BJ (cell line): ENCODE data around the gene GTPBP4. TPM values are rescaled to one million over a fixed set of nuclear protein-coding genes. Genes with fewer than 3 reads are reported as not detected.
"Not testable (repeated sequence)": the region's sequence is repeated elsewhere in the genome, so short reads cannot be mapped to it uniquely, and the experiment has no call there.

Source experiments
- CTCF ChIA-PET: fragments of 350-600 bp; formaldehyde crosslinking; extraction: SDS; loops from one replicate; lab custom pipeline; 2021; ENCODE audit warnings: antibody characterized with exemption, inconsistent platforms; lab: Yijun Ruan, JAX
- POLR2A ChIA-PET: fragments of 300-600 bp; sonication (Branson Sonifier 250); formaldehyde crosslinking; extraction: SDS; loops from one replicate; lab custom pipeline; 2021; ENCODE audit warnings: antibody characterized with exemption; lab: Charles Lee
- DNase-seq: peaks from one replicate; pipeline ENCODE4 v3.0.0-alpha.2; 2011; ENCODE audit warnings: low read depth
- H3K27me3 ChIP-seq: 2 replicates; pipeline ENCODE4 v1.6.0; 2011; ENCODE audit warnings: low read length; ENCODE audit not compliant: control insufficient read depth, insufficient read depth
- H3K36me3 ChIP-seq: 2 replicates; pipeline ENCODE4 v1.5.1; 2011; ENCODE audit warnings: low read length; ENCODE audit not compliant: control insufficient read depth, insufficient read depth
- H3K4me3 ChIP-seq: 2 replicates; pipeline ENCODE4 v1.5.1; 2011; ENCODE audit warnings: low read depth, mild to moderate bottlenecking, control low read depth, low read length
- CTCF ChIP-seq: IDR thresholded peaks from 2 replicates; pipeline ENCODE4 v1.5.1; 2011; ENCODE audit warnings: low read depth, mild to moderate bottlenecking, control low read depth, inconsistent platforms, low read length, moderate library complexity; ENCODE audit not compliant: insufficient read depth
- polyA plus RNA-seq: library from polyadenylated mRNA; depleted of rRNA; stranded (reverse); fragments of >200 nt; gene quantifications from 2 replicates; pipeline ENCODE4 v1.2.3, GENCODE V29; 2011

Gene GTPBP4
- polyA plus RNA-seq, 1 experiment, result 17.3 TPM

GRCh38 chr10:1033601-1034000 is 45.4 kb downstream of the GTPBP4 start:
- Histone ChIP-seq H3K27me3 (no peaks in the 10 kb centered on the region), H3K4me3 (no peak overlapping the region), H3K36me3 (no peaks in the 10 kb centered on the region)
- no peak for TF ChIP-seq CTCF
- no peak for DNase-seq
- ChIA-PET CTCF (no interaction called here), POLR2A (no interaction called here)

- no peak for DNase-seq
- Histone ChIP-seq H3K27me3 (no peaks in the 10 kb centered on the region), H3K36me3 (no peaks in the 10 kb centered on the region), H3K4me3 (no peak overlapping the region)
- POLR2A ChIA-PET, result interaction anchor here (1.1 kb wide), 1 partner anchor 14 kb away, joined by 4 read pairs; the partner anchor contains the start of gene IDI1
- CTCF ChIA-PET, result no interaction called here
- TF ChIP-seq CTCF, result no peak
Measured at GRCh38 chr10:1034758-1035157, 46.5 kb downstream of the GTPBP4 start.

- POLR2A ChIA-PET, result interaction anchor here (0.5 to 1.1 kb wide), 3 partner anchors 14 to 21 kb away, joined by 3 to 4 read pairs (median 4); partner anchors contain the start of gene IDI1
- DNase-seq, result no peak
- Histone ChIP-seq H3K4me3 (no peak overlapping the region), H3K36me3 (peaks cover under 1% of the 10 kb centered on the region; the same call in 1 of the 2 replicates), H3K27me3 (no peaks in the 10 kb centered on the region)
- CTCF ChIA-PET, result interaction anchor here (1.1 kb wide), 1 partner anchor 40 kb away, joined by 3 read pairs; no protein-coding TSS in a partner anchor
- no peak for TF ChIP-seq CTCF
Measured at GRCh38 chr10:1035201-1035600, 47.0 kb downstream of the GTPBP4 start.

- H3K4me3 ChIP-seq, result no peak overlapping the region
- POLR2A ChIA-PET, result no interaction called here
- TF ChIP-seq CTCF, result no peak
- DNase-seq, result no peak
- peaks cover 1% of the 10 kb centered on the region; the same call in 1 of the 2 replicates for H3K36me3 ChIP-seq
- CTCF ChIA-PET, result interaction anchor here (0.8 to 1.7 kb wide), 3 partner anchors 9 to 19 kb away, joined by 3 to 5 read pairs (median 4); partner anchors contain the start of gene IDI1
- H3K27me3 ChIP-seq, result no peaks in the 10 kb centered on the region
Measured at GRCh38 chr10:1036341-1036791, 48.1 kb downstream of the GTPBP4 start.

- ChIA-PET CTCF (interaction anchor here (0.8 to 1.7 kb wide), 3 partner anchors 10 to 20 kb away, joined by 3 to 5 read pairs (median 4); partner anchors contain the start of gene IDI1), POLR2A (no interaction called here)
- Histone ChIP-seq H3K27me3 (no peaks in the 10 kb centered on the region), H3K36me3 (peaks cover 1% of the 10 kb centered on the region; the same call in 1 of the 2 replicates), H3K4me3 (no peak overlapping the region)
- no peak for TF ChIP-seq CTCF
- DNase-seq, result no peak
Measured at GRCh38 chr10:1037098-1037497, 48.9 kb downstream of the GTPBP4 start.

GRCh38 chr10:1038769-1039168 is 50.5 kb downstream of the GTPBP4 start:
- H3K27me3 ChIP-seq, CTCF ChIA-PET, H3K36me3 ChIP-seq, POLR2A ChIA-PET, H3K4me3 ChIP-seq, DNase-seq: not testable (repeated sequence)
